Glomerular visceral epithelial cell (primary cell): ENCODE measurements around the gene ARPC1B.
"Not testable (repeated sequence)": the region's sequence is repeated elsewhere in the genome, so short reads cannot be mapped to it uniquely, and the experiment has no call there.

Experiments used
- DNase-seq: peaks from one replicate; pipeline ENCODE4 v3.0.0-alpha.2; 2016; ENCODE audit errors: extremely low spot score

Gene ARPC1B

GRCh38 chr7:99374111-99375064 is at the start of gene ARPC1B:
TSS of gene ARPC1B (plus strand) at chr7:99374730. CDS start at chr7:99385715, 10,985 bp downstream.
- peak; percentile 84 for DNase-seq

GRCh38 chr7:99325001-99325493 is 49.5 kb upstream of the ARPC1B start:
- DNase-seq, result no peak

GRCh38 chr7:99325592-99326407 is 48.7 kb upstream of the ARPC1B start, which contains the start of gene ARPC1A:
TSS of gene ARPC1A (plus strand) at chr7:99325898. CDS start at chr7:99333354, 7,456 bp downstream.
- DNase-seq, result peak; percentile 93

- DNase-seq, result no peak
Observed at GRCh38 chr7:99326408-99326782, 48.1 kb upstream of the ARPC1B start.

GRCh38 chr7:99330314-99330961 is 44.1 kb upstream of the ARPC1B start:
- peak; percentile 52 for DNase-seq

GRCh38 chr7:99331002-99331401 is 43.5 kb upstream of the ARPC1B start:
- DNase-seq, result no peak

GRCh38 chr7:99339595-99339994 is 34.9 kb upstream of the ARPC1B start:
- DNase-seq, result no peak

- DNase-seq, result no peak
Observed at GRCh38 chr7:99340659-99341058, 33.9 kb upstream of the ARPC1B start.

- DNase-seq, result no peak
Observed at GRCh38 chr7:99344061-99344647, 30.4 kb upstream of the ARPC1B start.

GRCh38 chr7:99350641-99351040 is 23.9 kb upstream of the ARPC1B start:
- not testable (repeated sequence) for DNase-seq

- no peak for DNase-seq
Observed at GRCh38 chr7:99352247-99352646, 22.3 kb upstream of the ARPC1B start.

GRCh38 chr7:99355098-99355497 is 19.4 kb upstream of the ARPC1B start:
- no peak for DNase-seq

GRCh38 chr7:99357701-99358490 is 16.6 kb upstream of the ARPC1B start:
- no peak for DNase-seq

- not testable (repeated sequence) for DNase-seq
Observed at GRCh38 chr7:99358521-99358920, 16.0 kb upstream of the ARPC1B start.

GRCh38 chr7:99359465-99360154 is 14.9 kb upstream of the ARPC1B start:
- no peak for DNase-seq

- no peak for DNase-seq
Observed at GRCh38 chr7:99362801-99363200, 11.7 kb upstream of the ARPC1B start.

GRCh38 chr7:99363286-99363685 is 11.2 kb upstream of the ARPC1B start:
- DNase-seq, result no peak

GRCh38 chr7:99365318-99366141 is 9.0 kb upstream of the ARPC1B start:
- peak; percentile 40 for DNase-seq

- DNase-seq, result no peak
Observed at GRCh38 chr7:99366646-99367045, 7.9 kb upstream of the ARPC1B start.
